H1 (cell line): ENCODE results near the gene PDZRN4. TPM values are rescaled to one million over a fixed set of nuclear protein-coding genes. Genes with fewer than 3 reads are reported as not detected.

Source experiments
- BACH1 ChIP-seq: IDR thresholded peaks from 2 replicates; pipeline ENCODE4 v1.6.1; 2012; ENCODE audit warnings: low read length, improper control_type of control experiment
- CTBP2 ChIP-seq: IDR thresholded peaks from 2 replicates; pipeline ENCODE4 v1.7.0; 2011; ENCODE audit warnings: borderline replicate concordance, mild to moderate bottlenecking, moderate library complexity, mixed read lengths, low read length; ENCODE audit not compliant: insufficient read depth, insufficient read length
- USF2 ChIP-seq: IDR thresholded peaks from 2 replicates; pipeline ENCODE4 v1.6.1; 2011; ENCODE audit warnings: low read length, improper control_type of control experiment
- polyA plus RNA-seq, 7 experiments: library from polyadenylated mRNA; depleted of rRNA in 3 of 7; stranded (reverse) in 5 of 7; unstranded in 2 of 7; fragments of >200 nt in 5 of 7; fragments of 200-250 nt in 2 of 7; gene quantifications; 1 replicate in 5 of 7; 2 replicates in 1 of 7; 4 replicates in 1 of 7; pipeline versions ENCODE4 v1.2.1 to v1.2.3, GENCODE V29; 2011 to 2013; ENCODE audit warnings: missing spikeins in 2 of 7, mixed read lengths in 2 of 7
- total RNA-seq: library from RNA; stranded (reverse); fragmentation: NEBNext Ultra II Directional; extraction: Animal tissue kit (Norgen Biotek cat#: 25700); gene quantifications from 2 replicates; pipeline ENCODE4 v1.2.1, GENCODE V29; 2021
- TF ChIP-seq, protein P1 (sequence below): IDR thresholded peaks from 2 replicates; pipeline ENCODE4 v1.6.1; 2012; ENCODE audit warnings: low read length, inconsistent platforms

PDZRN4 gene
- total and polyA plus RNA-seq, 2 of the 8 experiments (the other 6 are each of a cell fraction or from before 2014, with no cell fraction given): not detected

GRCh38 chr12:41225179-41225578, 37.1 kb downstream of the PDZRN4 start (continued):
- no peak for TF ChIP-seq BACH1
- TF ChIP-seq, protein P1, sequence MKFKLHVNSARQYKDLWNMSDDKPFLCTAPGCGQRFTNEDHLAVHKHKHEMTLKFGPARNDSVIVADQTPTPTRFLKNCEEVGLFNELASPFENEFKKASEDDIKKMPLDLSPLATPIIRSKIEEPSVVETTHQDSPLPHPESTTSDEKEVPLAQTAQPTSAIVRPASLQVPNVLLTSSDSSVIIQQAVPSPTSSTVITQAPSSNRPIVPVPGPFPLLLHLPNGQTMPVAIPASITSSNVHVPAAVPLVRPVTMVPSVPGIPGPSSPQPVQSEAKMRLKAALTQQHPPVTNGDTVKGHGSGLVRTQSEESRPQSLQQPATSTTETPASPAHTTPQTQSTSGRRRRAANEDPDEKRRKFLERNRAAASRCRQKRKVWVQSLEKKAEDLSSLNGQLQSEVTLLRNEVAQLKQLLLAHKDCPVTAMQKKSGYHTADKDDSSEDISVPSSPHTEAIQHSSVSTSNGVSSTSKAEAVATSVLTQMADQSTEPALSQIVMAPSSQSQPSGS: no peak
- no peak for TF ChIP-seq CTBP2
- no peak for TF ChIP-seq USF2
